GM10266 (cell line): ENCODE results near the gene CD1E.

ENCODE experiments used
- DNase-seq: peaks from one replicate; pipeline ENCODE4 v3.0.0; 2012; ENCODE audit errors: extremely low spot score
- CTCF ChIP-seq: IDR thresholded peaks from 2 replicates; pipeline ENCODE4 v1.5.1; 2012; ENCODE audit warnings: mild to moderate bottlenecking, low read depth; ENCODE audit not compliant: control insufficient read depth, insufficient read depth; ENCODE audit errors: missing control alignments

The CD1E gene

GRCh38 chr1:158329300-158329699 is 24.4 kb upstream of the CD1E start:
- no peak for TF ChIP-seq CTCF
- no peak for DNase-seq

GRCh38 chr1:158329733-158330132 is 24.0 kb upstream of the CD1E start:
- no peak for DNase-seq
- TF ChIP-seq CTCF: peak; percentile 64

- TF ChIP-seq CTCF: no peak
- no peak for DNase-seq
Measured at GRCh38 chr1:158330391-158331105, 23.1 kb upstream of the CD1E start.

- DNase-seq: no peak
- TF ChIP-seq CTCF: no peak
Measured at GRCh38 chr1:158331106-158331425, 22.6 kb upstream of the CD1E start.

- no peak for DNase-seq
- TF ChIP-seq CTCF: no peak
Measured at GRCh38 chr1:158331481-158332150, 22.1 kb upstream of the CD1E start, which contains the start of gene CD1B. TSS of gene CD1B (minus strand) at chr1:158331531. CDS start at chr1:158331423, 108 bp downstream.

- TF ChIP-seq CTCF: no peak
- no peak for DNase-seq
Measured at GRCh38 chr1:158333405-158334155, 20.1 kb upstream of the CD1E start.
